HG02610 (cell line): ENCODE measurements around the gene CRB2.

Experiments
- ATAC-seq: cut with Tn5 transposase; IDR thresholded peaks from one replicate; pipeline ENCODE4 v1.9.1; 2021; ENCODE audit warnings: mild to moderate bottlenecking, moderate library complexity; ENCODE audit not compliant: unreplicated experiment

CRB2 gene

GRCh38 chr9:123377211-123377971, 21.4 kb downstream of the CRB2 start:
- ATAC-seq = no peak

GRCh38 chr9:123378025-123378424, 22.0 kb downstream of the CRB2 start:
- no peak for ATAC-seq

DNA sequence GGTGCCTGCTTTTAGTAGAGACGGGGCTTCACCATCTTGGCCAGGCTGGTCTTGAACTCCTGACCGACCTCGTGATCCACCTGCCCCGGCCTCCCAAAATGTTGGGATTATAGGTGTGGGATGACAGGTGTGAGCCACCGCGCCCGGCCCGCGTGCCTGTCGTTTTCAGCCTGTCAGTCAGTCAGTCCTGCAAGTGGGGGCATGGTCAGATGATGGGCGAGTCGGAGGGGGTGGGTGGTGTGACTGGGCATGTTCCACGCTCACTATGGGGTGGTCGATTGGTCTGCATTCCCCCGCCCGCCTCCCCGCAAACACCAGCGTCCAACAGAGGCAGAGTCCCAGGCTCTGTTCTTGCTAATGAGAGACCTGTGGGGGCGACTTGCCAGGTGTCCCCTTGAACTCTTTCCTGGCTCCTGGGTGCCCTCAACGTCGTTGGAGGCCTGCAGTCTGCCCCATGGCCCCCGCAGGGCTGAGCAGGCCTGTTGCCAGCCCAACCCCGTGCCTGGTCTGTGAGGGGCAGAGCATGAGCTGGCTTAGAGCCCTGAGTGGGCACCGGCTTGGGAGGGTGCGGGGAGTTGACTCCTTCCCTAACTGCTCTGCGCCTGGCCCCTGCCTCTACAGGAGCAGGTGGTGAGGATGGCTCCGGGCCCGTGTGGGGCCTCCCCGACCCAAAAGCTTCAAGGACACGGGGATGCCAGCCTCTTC, 23.1 kb downstream of the CRB2 start:
- no peak for ATAC-seq

GRCh38 chr9:123380852-123381705, 25.1 kb downstream of the CRB2 start:
- no peak for ATAC-seq

DNA sequence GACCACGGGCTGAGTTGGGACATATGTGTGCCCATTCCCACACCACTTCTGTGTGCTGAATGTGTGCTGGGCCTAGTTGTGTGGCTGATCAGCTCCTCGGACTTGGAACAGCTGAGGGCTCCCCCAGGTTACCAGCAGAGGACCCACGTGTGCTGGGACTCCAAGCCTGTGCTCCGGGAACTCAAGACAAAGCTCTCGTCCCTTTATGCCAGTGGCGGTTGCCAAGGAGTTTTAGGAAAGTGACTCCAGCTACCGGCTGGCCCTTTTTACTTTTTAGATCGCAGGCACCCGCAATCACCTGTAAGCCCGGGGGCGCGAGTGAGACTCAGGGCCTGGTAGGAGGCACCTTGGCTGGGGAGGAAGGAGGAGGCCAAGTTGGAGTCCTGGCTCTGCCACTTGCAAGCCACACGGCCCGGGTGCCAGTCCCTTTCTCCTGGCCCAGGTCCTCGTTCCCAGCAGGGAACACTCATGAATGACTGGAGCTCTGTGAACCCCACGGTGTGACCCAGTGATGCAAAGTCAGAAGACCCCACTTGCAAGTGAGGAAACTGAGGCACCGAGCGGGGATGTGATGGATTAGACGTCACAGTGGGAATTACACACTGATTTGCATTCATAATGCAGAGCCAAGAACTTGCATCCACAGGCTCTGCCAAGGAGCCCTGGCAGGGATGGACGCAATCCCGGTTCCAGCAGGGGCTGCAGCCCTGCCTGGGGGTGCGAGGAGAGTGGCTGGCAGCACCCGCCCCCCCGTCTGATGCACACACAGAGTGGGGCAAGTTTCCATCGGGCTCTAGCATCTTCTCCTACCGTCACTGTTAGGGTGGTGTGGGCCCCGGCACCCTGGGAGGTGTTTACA, 26.9 kb downstream of the CRB2 start:
- ATAC-seq = no peak

- no peak for ATAC-seq
Observed at GRCh38 chr9:123383512-123384170, 27.6 kb downstream of the CRB2 start.

GRCh38 chr9:123387686-123388085, 31.7 kb downstream of the CRB2 start:
- ATAC-seq = no peak

DNA sequence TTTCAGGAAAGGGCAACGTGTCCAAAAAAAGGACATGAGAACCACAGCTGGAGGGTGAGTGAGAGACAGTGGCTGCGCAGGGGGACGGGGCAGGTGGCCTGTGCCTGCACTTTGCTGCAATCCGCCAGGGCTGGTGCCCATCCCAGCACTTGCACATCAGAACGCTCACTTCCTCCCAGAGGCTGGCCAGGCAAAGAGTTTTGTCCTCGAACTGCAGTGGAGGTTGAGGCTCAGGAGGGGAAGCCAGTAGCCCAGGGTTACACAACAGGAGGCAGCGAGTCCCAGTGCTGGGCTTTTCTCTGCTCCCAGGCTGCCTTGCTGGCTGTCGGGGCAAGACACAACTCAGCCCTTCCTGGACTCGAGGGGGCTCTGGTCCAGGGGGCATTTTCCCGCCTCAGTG, 33.1 kb downstream of the CRB2 start:
- no peak for ATAC-seq

DNA sequence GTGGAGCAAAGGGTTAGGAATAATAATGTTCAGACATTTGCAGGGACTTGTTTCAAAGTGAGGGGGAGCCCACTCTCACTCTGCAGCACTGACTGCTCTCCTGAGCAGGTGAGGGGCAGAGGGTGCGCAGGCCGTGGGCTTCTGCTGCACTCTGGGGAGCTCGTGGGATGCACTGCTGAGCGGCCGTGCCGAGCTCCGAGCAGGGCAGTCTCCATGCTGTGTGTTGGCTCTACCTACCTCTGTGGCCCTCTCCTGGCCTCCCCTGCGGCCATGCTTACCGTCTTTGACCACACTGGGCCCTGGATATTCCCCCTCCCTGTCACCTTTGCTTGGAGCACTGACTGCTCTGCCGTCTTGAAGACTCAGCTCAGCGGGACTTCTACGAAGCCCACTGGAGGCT, 33.7 kb downstream of the CRB2 start:
- no peak for ATAC-seq

DNA sequence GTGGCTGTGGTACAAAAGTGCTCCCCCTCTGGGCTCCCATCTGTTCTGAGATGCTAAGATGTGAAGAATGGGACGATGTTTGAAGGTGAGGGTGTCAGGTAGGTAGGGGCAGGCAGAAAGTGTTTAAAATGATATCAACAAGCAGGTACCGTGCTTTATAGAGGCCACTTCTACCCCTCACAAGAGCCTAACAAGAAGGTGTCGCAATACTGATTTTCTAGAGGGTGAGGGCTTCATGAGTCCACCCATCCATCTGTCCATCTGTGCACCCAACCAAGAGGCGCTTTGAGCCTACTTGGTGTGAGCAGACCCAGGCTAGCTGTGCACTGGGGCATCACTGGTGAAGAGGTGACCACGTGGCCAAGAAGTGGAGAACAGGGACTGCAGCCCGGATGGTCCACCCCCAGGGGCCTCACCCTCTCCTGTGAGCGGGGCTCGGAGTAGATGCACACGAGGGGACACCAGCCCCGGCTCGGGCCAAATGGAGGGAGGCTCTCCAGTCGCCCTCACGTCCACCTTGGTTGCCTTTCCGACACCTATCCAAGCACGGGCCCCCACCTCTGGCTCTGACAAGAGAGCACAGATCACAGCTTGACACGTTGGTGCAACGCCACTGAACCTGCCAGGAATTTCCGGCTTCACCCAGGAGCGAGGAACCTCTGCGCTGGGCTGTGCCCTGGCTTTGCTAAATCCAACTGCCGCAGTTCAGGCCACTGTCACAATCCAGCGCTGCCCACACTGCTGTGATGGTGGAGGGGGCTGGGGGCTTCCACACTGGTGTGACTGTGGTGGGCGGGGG, 34.5 kb downstream of the CRB2 start:
- ATAC-seq = no peak

GRCh38 chr9:123391233-123391632, 35.2 kb downstream of the CRB2 start:
- ATAC-seq = no peak

- ATAC-seq = no peak
Observed at GRCh38 chr9:123391946-123392345, 35.9 kb downstream of the CRB2 start.

DNA sequence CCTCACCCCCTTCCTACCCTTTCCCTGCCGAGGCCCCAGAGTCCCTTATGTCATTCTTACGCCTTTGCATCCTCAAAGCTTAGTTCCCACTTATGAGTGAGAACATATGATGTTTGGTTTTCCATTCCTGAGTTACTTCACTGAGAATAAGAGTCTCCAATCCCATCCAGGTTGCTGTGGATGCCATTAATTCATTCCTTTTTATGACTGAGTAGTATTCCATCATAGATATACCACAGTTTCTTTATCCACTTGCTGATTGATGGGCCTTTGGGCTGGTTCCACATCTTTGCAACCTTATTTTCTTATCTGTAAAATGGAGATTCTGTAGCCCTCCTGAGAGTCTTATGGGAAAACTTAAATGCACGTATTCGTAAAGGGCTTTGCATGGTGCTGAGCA, 36.8 kb downstream of the CRB2 start:
- no peak for ATAC-seq

DNA sequence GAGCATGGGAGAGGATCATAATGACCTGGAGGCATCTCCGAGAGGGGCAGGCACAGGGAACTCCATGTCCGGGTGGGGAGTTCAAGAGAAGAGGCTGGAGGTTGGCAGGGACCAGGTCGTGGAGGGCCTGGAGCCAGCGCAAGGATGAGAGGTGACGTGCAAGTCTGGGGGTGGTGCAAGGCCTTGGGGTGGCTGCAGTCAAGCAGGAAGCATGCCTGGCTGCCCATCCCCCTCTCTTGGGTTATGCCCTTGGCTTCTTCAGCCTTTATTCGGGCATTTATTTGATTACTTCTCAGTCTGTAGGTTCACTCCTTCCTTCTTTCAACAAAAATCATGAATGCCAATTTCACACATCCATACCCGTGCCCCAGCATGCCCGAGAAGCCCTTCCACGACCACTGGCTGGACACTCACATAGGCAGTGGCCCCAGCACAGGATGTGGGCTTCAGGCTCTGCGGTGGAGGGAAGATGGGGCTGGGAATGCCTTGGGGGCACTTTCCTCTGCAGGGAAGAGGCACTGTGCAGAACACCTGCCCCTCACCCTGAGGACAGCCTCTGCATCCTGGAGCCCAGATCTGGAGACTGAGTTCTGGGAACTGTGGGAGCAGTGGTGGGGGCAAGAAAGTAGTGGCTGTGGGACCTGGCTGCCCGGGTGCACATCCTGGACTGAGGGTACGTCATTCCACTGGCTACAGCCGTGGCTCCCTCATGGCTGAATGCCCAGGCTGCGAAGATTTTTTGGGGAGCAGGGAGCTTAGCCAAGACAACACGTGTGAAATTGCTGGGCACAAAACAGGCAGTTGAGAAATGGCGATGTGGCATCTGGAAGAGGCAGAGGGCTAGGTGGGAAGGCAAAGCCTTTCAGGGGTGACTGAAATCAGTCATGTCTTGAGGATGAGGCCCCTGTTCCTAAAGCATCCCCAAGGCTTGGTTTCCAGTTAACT, 38.6 kb downstream of the CRB2 start:
- no peak for ATAC-seq

GRCh38 chr9:123395276-123395688, 39.3 kb downstream of the CRB2 start:
- no peak for ATAC-seq

- no peak for ATAC-seq
Observed at GRCh38 chr9:123395689-123396511, 39.9 kb downstream of the CRB2 start.

- no peak for ATAC-seq
Observed at GRCh38 chr9:123397975-123398374, 42.0 kb downstream of the CRB2 start.
